ENCODE data around the gene NECAB3.

DNA sequence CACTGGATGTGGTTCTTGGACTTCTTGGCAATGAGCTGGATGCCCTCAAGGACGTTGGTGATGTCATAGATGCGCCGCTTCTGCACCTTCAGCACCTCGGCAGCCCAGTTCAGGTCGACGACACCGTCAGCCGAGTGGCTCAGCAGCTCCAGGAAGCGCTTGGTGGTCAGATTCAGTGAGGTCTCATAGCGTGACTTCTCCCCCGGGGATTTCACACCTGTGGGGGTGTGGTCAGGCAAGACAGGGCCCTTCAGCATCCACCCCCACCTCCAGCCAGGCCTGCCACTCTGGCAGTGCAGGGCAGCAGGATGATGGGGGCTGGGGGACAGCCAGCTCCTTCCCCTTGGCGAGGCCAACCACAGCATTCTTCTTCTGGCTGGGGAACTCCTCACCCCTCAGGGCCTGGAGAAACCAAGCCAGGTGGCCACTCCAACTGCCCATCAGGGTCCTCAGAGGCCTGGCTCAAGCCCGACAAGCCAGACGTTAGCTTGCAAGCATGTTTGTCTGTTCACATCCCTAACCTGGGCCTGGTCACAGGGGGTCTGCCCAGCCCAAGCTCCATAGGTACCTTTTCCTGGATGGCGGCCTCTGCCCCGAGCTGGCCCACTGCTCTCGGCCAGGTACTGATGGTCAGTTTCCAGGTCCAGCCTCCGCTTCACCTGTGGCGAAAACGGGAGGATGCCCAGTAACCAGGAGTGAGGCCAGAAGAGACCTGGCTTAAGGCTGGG is 5.7 kb upstream of the NECAB3 start:
- TF ChIP-seq, protein P1, sequence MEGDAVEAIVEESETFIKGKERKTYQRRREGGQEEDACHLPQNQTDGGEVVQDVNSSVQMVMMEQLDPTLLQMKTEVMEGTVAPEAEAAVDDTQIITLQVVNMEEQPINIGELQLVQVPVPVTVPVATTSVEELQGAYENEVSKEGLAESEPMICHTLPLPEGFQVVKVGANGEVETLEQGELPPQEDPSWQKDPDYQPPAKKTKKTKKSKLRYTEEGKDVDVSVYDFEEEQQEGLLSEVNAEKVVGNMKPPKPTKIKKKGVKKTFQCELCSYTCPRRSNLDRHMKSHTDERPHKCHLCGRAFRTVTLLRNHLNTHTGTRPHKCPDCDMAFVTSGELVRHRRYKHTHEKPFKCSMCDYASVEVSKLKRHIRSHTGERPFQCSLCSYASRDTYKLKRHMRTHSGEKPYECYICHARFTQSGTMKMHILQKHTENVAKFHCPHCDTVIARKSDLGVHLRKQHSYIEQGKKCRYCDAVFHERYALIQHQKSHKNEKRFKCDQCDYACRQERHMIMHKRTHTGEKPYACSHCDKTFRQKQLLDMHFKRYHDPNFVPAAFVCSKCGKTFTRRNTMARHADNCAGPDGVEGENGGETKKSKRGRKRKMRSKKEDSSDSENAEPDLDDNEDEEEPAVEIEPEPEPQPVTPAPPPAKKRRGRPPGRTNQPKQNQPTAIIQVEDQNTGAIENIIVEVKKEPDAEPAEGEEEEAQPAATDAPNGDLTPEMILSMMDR (conservative IDR thresholded peaks at IDR 0.05; ENCODE audit: low read depth, low read length): no peak
- TF ChIP-seq POLR2A (IDR thresholded peaks at IDR 0.05; ENCODE audit: low read depth, low read length): no peak
- TF ChIP-seq CEBPB (IDR thresholded peaks at IDR 0.05; ENCODE audit: low read depth, low read length): no peak
- TF ChIP-seq RFX5 (IDR thresholded peaks at IDR 0.05; ENCODE audit: low read depth, low read length): no peak
- no peak for TF ChIP-seq CHD1 (IDR thresholded peaks at IDR 0.05; ENCODE audit: low read depth, low read length)
- TF ChIP-seq MXI1 (IDR thresholded peaks at IDR 0.05; ENCODE audit: borderline replicate concordance, low read depth, low read length): no peak
- no peak for TF ChIP-seq RAD21 (IDR thresholded peaks at IDR 0.05; ENCODE audit: low read length)
- no peak for TF ChIP-seq MAFK (IDR thresholded peaks at IDR 0.05; ENCODE audit: low read depth, low read length)
- no peak for TF ChIP-seq BHLHE40 (IDR thresholded peaks at IDR 0.05; ENCODE audit: low read depth, low read length)
- no peak for TF ChIP-seq MAZ (IDR thresholded peaks at IDR 0.05; ENCODE audit: borderline replicate concordance, low read depth, low read length)
- no peak for TF ChIP-seq FOS (IDR thresholded peaks at IDR 0.05; ENCODE audit: low read depth, low read length)
- TF ChIP-seq, protein P2, sequence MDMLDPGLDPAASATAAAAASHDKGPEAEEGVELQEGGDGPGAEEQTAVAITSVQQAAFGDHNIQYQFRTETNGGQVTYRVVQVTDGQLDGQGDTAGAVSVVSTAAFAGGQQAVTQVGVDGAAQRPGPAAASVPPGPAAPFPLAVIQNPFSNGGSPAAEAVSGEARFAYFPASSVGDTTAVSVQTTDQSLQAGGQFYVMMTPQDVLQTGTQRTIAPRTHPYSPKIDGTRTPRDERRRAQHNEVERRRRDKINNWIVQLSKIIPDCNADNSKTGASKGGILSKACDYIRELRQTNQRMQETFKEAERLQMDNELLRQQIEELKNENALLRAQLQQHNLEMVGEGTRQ (IDR thresholded peaks at IDR 0.05; ENCODE audit: low read depth, low read length): no peak
- no peak for TF ChIP-seq RCOR1 (IDR thresholded peaks at IDR 0.05; ENCODE audit: insufficient replicate concordance, low read length)
- TF ChIP-seq NFE2L2 (IDR thresholded peaks at IDR 0.05; ENCODE audit: low read depth, low read length): no peak

Data from IMR-90 (cell line).